Neural progenitor cell (in vitro differentiated cells): Measurements from ENCODE around the gene PJVK. TPM values are rescaled to one million over a fixed set of nuclear protein-coding genes. Genes with fewer than 3 reads are reported as not detected.

ENCODE experiments used
- DNase-seq: peaks from one replicate; pipeline ENCODE4 v3.0.0-alpha.2; 2016; ENCODE audit warnings: low spot score
- H2AFZ ChIP-seq: fragments of 200-600 bp; sonication (generic); replicated peaks from 2 replicates; pipeline ENCODE4 v1.6.1; 2016; ENCODE audit warnings: antibody characterized with exemption
- H3F3A ChIP-seq: fragments of 200-600 bp; sonication (generic); 2 replicates; pipeline ENCODE4 v1.6.1; 2016; ENCODE audit warnings: antibody characterized with exemption, low read depth
- H3K27ac ChIP-seq: fragments of 200-600 bp; sonication (generic); 2 replicates; pipeline ENCODE4 v1.5.1; 2016; ENCODE audit warnings: mild to moderate bottlenecking
- H3K27me3 ChIP-seq: fragments of 200-600 bp; sonication (generic); 2 replicates; pipeline ENCODE4 v1.6.1; 2016; ENCODE audit warnings: mild to moderate bottlenecking, moderate library complexity
- H3K36me3 ChIP-seq: fragments of 200-600 bp; sonication (generic); 2 replicates; pipeline ENCODE4 v1.5.1; 2016
- H3K4me1 ChIP-seq: fragments of 200-600 bp; sonication (generic); 2 replicates; pipeline ENCODE4 v1.6.1; 2016; ENCODE audit warnings: mixed run types
- H3K4me2 ChIP-seq: fragments of 200-600 bp; sonication (generic); 2 replicates; pipeline ENCODE4 v1.6.1; 2016
- H3K4me3 ChIP-seq: fragments of 200-600 bp; sonication (generic); 2 replicates; pipeline ENCODE4 v1.5.1; 2016
- H3K79me2 ChIP-seq: fragments of 200-600 bp; sonication (generic); 2 replicates; pipeline ENCODE4 v1.6.1; 2016; ENCODE audit warnings: low read depth
- H3K9ac ChIP-seq: fragments of 200-600 bp; sonication (generic); 2 replicates; pipeline ENCODE4 v1.6.1; 2016
- H3K9me3 ChIP-seq: fragments of 200-600 bp; sonication (generic); 2 replicates; pipeline ENCODE4 v1.5.1; 2016; ENCODE audit warnings: low read depth
- H4K20me1 ChIP-seq: fragments of 200-600 bp; sonication (generic); 2 replicates; pipeline ENCODE4 v1.6.1; 2016; ENCODE audit warnings: low read depth
- H3K27ac Mint-ChIP-seq: 3 replicates; pipeline ENCODE4 v1.8.0; 2021; ENCODE audit warnings: mixed read lengths
- H3K27me3 Mint-ChIP-seq: 2 replicates; pipeline ENCODE4 v1.8.0; 2022; ENCODE audit warnings: low read depth, mild to moderate bottlenecking, inconsistent platforms, moderate library complexity, mixed read lengths; ENCODE audit not compliant: insufficient read depth
- H3K36me3 Mint-ChIP-seq: 3 replicates; pipeline ENCODE4 v1.8.0; 2021; ENCODE audit warnings: mixed read lengths
- H3K4me1 Mint-ChIP-seq: 3 replicates; pipeline ENCODE4 v1.8.0; 2021; ENCODE audit warnings: mixed read lengths
- H3K4me3 Mint-ChIP-seq: 3 replicates; pipeline ENCODE4 v1.8.0; 2021; ENCODE audit warnings: mild to moderate bottlenecking, moderate library complexity, mixed read lengths
- H3K9me3 Mint-ChIP-seq: 3 replicates; pipeline ENCODE4 v1.8.0; 2020; ENCODE audit warnings: mixed read lengths
- CTCF ChIP-seq: fragments of 200-600 bp; sonication (generic); IDR thresholded peaks from 2 replicates; pipeline ENCODE4 v1.5.1; 2017; ENCODE audit warnings: antibody characterized with exemption, mild to moderate bottlenecking
- EZH2 ChIP-seq: fragments of 200-600 bp; sonication (generic); IDR thresholded peaks from 2 replicates; pipeline ENCODE4 v1.6.1; 2017; ENCODE audit warnings: antibody characterized with exemption, mild to moderate bottlenecking, moderate library complexity
- EZH2phosphoT487 ChIP-seq: fragments of 200-600 bp; sonication (generic); IDR thresholded peaks from 2 replicates; pipeline ENCODE4 v1.6.1; 2017; ENCODE audit warnings: antibody characterized with exemption
- total RNA-seq: library from RNA; depleted of rRNA; stranded (reverse); fragments of >200 nt; gene quantifications from 2 replicates; pipeline ENCODE4 v1.2.3, GENCODE V29; 2015; ENCODE audit warnings: low replicate concordance

The PJVK gene
- total RNA-seq, 1 donor from 2014 or later, result 3.0 TPM

- DNase-seq, result no peak
- H3K4me3 ChIP-seq, result peak overlapping the region; percentile 81
- H3K79me2 ChIP-seq, result peaks cover 47% of the 10 kb centered on the region
- Mint-ChIP-seq H3K4me3 (peak overlapping the region; percentile 89), H3K9me3 (no peaks in the 10 kb centered on the region), H3K4me1 (peaks cover 27% of the 10 kb centered on the region), H3K36me3 (peaks cover 23% of the 10 kb centered on the region), H3K27ac (no peak overlapping the region), H3K27me3 (no peaks in the 10 kb centered on the region)
- peaks cover 42% of the 10 kb centered on the region for H3F3A ChIP-seq
- no peaks in the 10 kb centered on the region for H3K27me3 ChIP-seq
- no peaks in the 10 kb centered on the region for H3K9me3 ChIP-seq
- H3K36me3 ChIP-seq, result peaks cover 26% of the 10 kb centered on the region
- H2AFZ ChIP-seq, result no peak overlapping the region
- H3K4me1 ChIP-seq, result peaks cover 19% of the 10 kb centered on the region
- peak overlapping the region; percentile 96 for H3K4me2 ChIP-seq
- peaks cover 35% of the 10 kb centered on the region for H4K20me1 ChIP-seq
- H3K27ac ChIP-seq, result no peak overlapping the region
- H3K9ac ChIP-seq, result peak overlapping the region; percentile 83
- no peak for TF ChIP-seq CTCF
- no peak for TF ChIP-seq EZH2phosphoT487
- no peak for TF ChIP-seq EZH2
Measured at GRCh38 chr2:178448968-178449661, 2.1 kb upstream of the PJVK start.

GRCh38 chr2:178449700-178450523 lies 1.3 kb upstream of the PJVK start:
- H3K4me2 ChIP-seq, result peak overlapping the region; percentile 96
- Mint-ChIP-seq H3K27me3 (no peaks in the 10 kb centered on the region), H3K9me3 (no peaks in the 10 kb centered on the region), H3K4me3 (peak overlapping the region; percentile 89), H3K27ac (no peak overlapping the region), H3K36me3 (peaks cover 19% of the 10 kb centered on the region), H3K4me1 (peaks cover 27% of the 10 kb centered on the region)
- H3K4me3 ChIP-seq, result peak overlapping the region; percentile 81
- H3K27me3 ChIP-seq, result no peaks in the 10 kb centered on the region
- H3K79me2 ChIP-seq, result peaks cover 47% of the 10 kb centered on the region
- H2AFZ ChIP-seq, result peak overlapping the region; percentile 27
- peaks cover 30% of the 10 kb centered on the region for H4K20me1 ChIP-seq
- DNase-seq, result peak; percentile 21
- peaks cover 18% of the 10 kb centered on the region for H3K36me3 ChIP-seq
- peak overlapping the region; percentile 83 for H3K9ac ChIP-seq
- peaks cover 19% of the 10 kb centered on the region for H3K4me1 ChIP-seq
- peak overlapping the region; percentile 99 for H3K27ac ChIP-seq
- TF ChIP-seq EZH2phosphoT487, result no peak
- no peak for TF ChIP-seq CTCF
- TF ChIP-seq EZH2, result no peak
- H3K9me3 ChIP-seq, result no peaks in the 10 kb centered on the region
- H3F3A ChIP-seq, result peaks cover 35% of the 10 kb centered on the region

- DNase-seq, result no peak
- Mint-ChIP-seq H3K4me3 (peak overlapping the region; percentile 89), H3K9me3 (no peaks in the 10 kb centered on the region), H3K27ac (no peak overlapping the region), H3K4me1 (peaks cover 27% of the 10 kb centered on the region), H3K27me3 (no peaks in the 10 kb centered on the region), H3K36me3 (peaks cover 14% of the 10 kb centered on the region)
- Histone ChIP-seq H3K27me3 (no peaks in the 10 kb centered on the region), H3K36me3 (peaks cover 15% of the 10 kb centered on the region), H3K79me2 (peaks cover 47% of the 10 kb centered on the region), H3K27ac (peak overlapping the region; percentile 99), H3K9me3 (no peaks in the 10 kb centered on the region), H3K4me3 (peak overlapping the region; percentile 81), H4K20me1 (peaks cover 27% of the 10 kb centered on the region), H3K4me2 (peak overlapping the region; percentile 96), H3K4me1 (peaks cover 19% of the 10 kb centered on the region), H2AFZ (peak overlapping the region; percentile 27), H3F3A (peaks cover 32% of the 10 kb centered on the region), H3K9ac (peak overlapping the region; percentile 83)
- no peak for TF ChIP-seq EZH2phosphoT487
- TF ChIP-seq EZH2, result no peak
- no peak for TF ChIP-seq CTCF
Measured at GRCh38 chr2:178450524-178450773, 729 bp upstream of the PJVK start.
